Adrenal gland (tissue), 12 donors: ENCODE measurements around the gene BICDL1. TPM values are rescaled to one million over a fixed set of nuclear protein-coding genes. Genes with fewer than 3 reads are reported as not detected.

Experiments used
- DNase-seq, 7 donors: peaks; one replicate each; pipeline ENCODE4 v3.0.0-alpha.2; 2019 to 2020
- H3K27ac ChIP-seq, 5 donors: fragments of 200-600 bp; sonication (generic) in 4 of 5; 1 replicate in 3 of 5; 2 replicates in 2 of 5; pipeline versions ENCODE4 v1.5.1 to v1.8.0; 2016 to 2020; ENCODE audit warnings: mild to moderate bottlenecking in 1 of 5
- H3K27me3 ChIP-seq: fragments of 200-600 bp; 2 replicates; pipeline ENCODE4 v1.8.0; 2021
- H3K36me3 ChIP-seq, 2 donors: fragments of 200-600 bp; replicated peaks in 1 of 2; 1 replicate in 1 of 2; 2 replicates in 1 of 2; pipeline versions ENCODE4 v1.5.1 to v1.8.0; 2018 to 2022
- H3K4me1 ChIP-seq, 2 donors: fragments of 200-600 bp; replicated peaks in 1 of 2; 1 replicate in 1 of 2; 2 replicates in 1 of 2; pipeline versions ENCODE4 v1.5.1 to v1.8.0; 2018 to 2021
- H3K4me3 ChIP-seq, 4 donors: fragments of 200-600 bp; sonication (generic) in 3 of 4; one replicate each; pipeline ENCODE4 v1.5.1; 2016 to 2018
- H3K9me3 ChIP-seq, 3 donors: fragments of 200-600 bp; sonication (generic) in 1 of 3; replicated peaks in 1 of 3; 1 replicate in 2 of 3; 2 replicates in 1 of 3; pipeline versions ENCODE4 v1.5.1 to v1.8.0; 2016 to 2021
- CTCF ChIP-seq, 6 experiments: fragments of 450-650 bp in 4 of 6; fragments of 200-600 bp in 2 of 6; sonication (generic) in 1 of 6; IDR thresholded peaks; 1 replicate in 5 of 6; 2 replicates in 1 of 6; pipeline versions ENCODE4 v1.5.1 to v1.8.0; 2016 to 2021; ENCODE audit warnings: antibody characterized with exemption in 6 of 6, mild to moderate bottlenecking in 2 of 6, moderate library complexity in 1 of 6
- POLR2A ChIP-seq, 2 donors: fragments of 450-650 bp; IDR thresholded peaks; one replicate each; pipeline ENCODE4 v1.6.1; 2017; ENCODE audit warnings: antibody characterized with exemption in 2 of 2, mild to moderate bottlenecking in 2 of 2, moderate library complexity in 1 of 2
- WGBS, 4 donors: extraction: QIAGEN DNeasy Blood & Tissue Kit in 2 of 4; methylation state at CpG; one replicate each; pipeline versions ENCODE4 v1.1.5 to v1.1.7; 2013 to 2017; 5-methylcytosine and 5-hydroxymethylcytosine counted together
- intact Hi-C, 2 donors: fragments of 100-400 bp; cut with DNase I; formaldehyde crosslinking; loops; one replicate each; pipeline versions ENCODE4 v1.14.1 to v1.15.0; 2022 to 2023
- polyA plus RNA-seq, 3 donors: library from polyadenylated mRNA; stranded (reverse); fragments of 200-250 nt in 2 of 3; fragments of 350-450 nt in 1 of 3; fragmentation: Illumina TruSeq in 1 of 3; extraction: RNeasy Lipid Tissue Mini Kit (QIAGEN cat#74804) in 1 of 3; gene quantifications; one replicate each; pipeline ENCODE4 v1.2.3, GENCODE V29; 2013 to 2014
- total RNA-seq, 9 donors: library from RNA; depleted of rRNA in 4 of 9; stranded (reverse); fragments of >200 nt in 4 of 9; fragments of 120-200 nt in 1 of 9; fragmentation: NEBNext Ultra II Directional in 1 of 9; extraction: Animal tissue kit (Norgen Biotek cat#: 25700) in 1 of 9; gene quantifications; one replicate each; pipeline versions ENCODE4 v1.1.0 to v1.2.4, GENCODE V29; 2013 to 2023
- donor health status: healthy with polysubstance abuse.
- donor health status: Bipolar disorder and iron deficiency.
- donor health status: DM: yes; HTN: yes; CAD: no.
- donor health status: DM: no; HTN: no; CAD: no.
- donor health status: DM: no; HTN: no; CAD: no.
- donor health status: DM: yes; HTN: yes; CAD: no.

BICDL1 gene
- total and polyA plus RNA-seq, 12 donors, result 0.35 to 24.0 (median 2.7) TPM

GRCh38 chr12:119946213-119946612 lies 42.8 kb upstream of the BICDL1 start:
- no peak for DNase-seq
- Histone ChIP-seq H3K27me3 (no peaks in the 10 kb centered on the region), H3K36me3 (no peaks in the 10 kb centered on the region), H3K4me1 (no peaks in the 10 kb centered on the region), H3K9me3 (no peaks in the 10 kb centered on the region), H3K4me3 (no peak overlapping the region), H3K27ac (no peak overlapping the region)
- no peak for TF ChIP-seq CTCF (IDR thresholded peaks at IDR 0.05)
- no peak for TF ChIP-seq POLR2A (IDR thresholded peaks at IDR 0.05)
- intact Hi-C loops, result no loop called here
- 75 to 80% (median 77%) methylated on average over 6 of the region's 6 CpGs for WGBS, 4 donors

- Histone ChIP-seq H3K27ac (no peak overlapping the region), H3K27me3 (no peaks in the 10 kb centered on the region), H3K36me3 (no peaks in the 10 kb centered on the region), H3K4me1 (no peaks in the 10 kb centered on the region), H3K9me3 (no peaks in the 10 kb centered on the region), H3K4me3 (no peak overlapping the region)
- DNase-seq, result no peak
- TF ChIP-seq POLR2A (IDR thresholded peaks at IDR 0.05), result no peak
- TF ChIP-seq CTCF (IDR thresholded peaks at IDR 0.05), result no peak
- 72 to 76% (median 73%) methylated on average over 10 of the region's 10 CpGs for WGBS, 4 donors
- intact Hi-C loops, result no loop called here
Measured at GRCh38 chr12:119949145-119949544, 39.9 kb upstream of the BICDL1 start.

GRCh38 chr12:119949594-119949993 lies 39.4 kb upstream of the BICDL1 start:
- TF ChIP-seq POLR2A (IDR thresholded peaks at IDR 0.05) (no peak), CTCF (IDR thresholded peaks at IDR 0.05) (no peak)
- 45 to 80% (median 63%) methylated on average over 4 of the region's 4 CpGs for WGBS, 4 donors

GRCh38 chr12:119956047-119956446 lies 33.0 kb upstream of the BICDL1 start:
- H3K4me1 ChIP-seq, result no peaks in the 10 kb centered on the region
- TF ChIP-seq POLR2A (IDR thresholded peaks at IDR 0.05) (no peak), CTCF (IDR thresholded peaks at IDR 0.05) (no peak)
- no peaks in the 10 kb centered on the region for H3K27me3 ChIP-seq
- WGBS, 4 donors, result 77 to 92% (median 80%) methylated on average over 3 of the region's 3 CpGs
- intact Hi-C loops, result no loop called here
- H3K9me3 ChIP-seq, result no peaks in the 10 kb centered on the region
- no peak for DNase-seq
- H3K27ac ChIP-seq, result no peak overlapping the region
- H3K36me3 ChIP-seq, result no peaks in the 10 kb centered on the region
- no peak overlapping the region for H3K4me3 ChIP-seq

More at GRCh38 chr12:119949594-119949993, 39.4 kb upstream of the BICDL1 start:
- H3K4me3 ChIP-seq, result no peak overlapping the region
- H3K36me3 ChIP-seq, result no peaks in the 10 kb centered on the region
- H3K27me3 ChIP-seq, result no peaks in the 10 kb centered on the region
- no peaks in the 10 kb centered on the region for H3K4me1 ChIP-seq
- DNase-seq, result no peak
- H3K9me3 ChIP-seq, result no peaks in the 10 kb centered on the region
- no peak overlapping the region for H3K27ac ChIP-seq
- intact Hi-C loops, result no loop called here
